Fibroblast of the aortic adventitia (primary cell): ENCODE data around the gene NOB1. TPM values are rescaled to one million over a fixed set of nuclear protein-coding genes. Genes with fewer than 3 reads are reported as not detected.

Experiments
- DNase-seq: peaks from one replicate; pipeline ENCODE4 v3.0.0-alpha.2; 2010; ENCODE audit warnings: low read depth
- H3K4me3 ChIP-seq: 2 replicates; pipeline ENCODE4 v1.5.1; 2011; ENCODE audit warnings: low read depth, mild to moderate bottlenecking, control low read depth, low read length, moderate library complexity
- CTCF ChIP-seq: IDR thresholded peaks from 2 replicates; pipeline ENCODE4 v1.5.1; 2011; ENCODE audit warnings: mild to moderate bottlenecking, low read length, control low read depth, inconsistent platforms; ENCODE audit not compliant: insufficient read depth
- total RNA-seq: library from RNA; depleted of rRNA; stranded (reverse); fragments of >200 nt; gene quantifications from 2 replicates; pipeline ENCODE4 v1.2.3, GENCODE V29; 2012; ENCODE audit warnings: low replicate concordance

The NOB1 gene
- total RNA-seq, 1 donor, result 35.8 TPM

GRCh38 chr16:69773260-69773947, 18.7 kb upstream of the NOB1 start:
- no peak for DNase-seq
- no peak overlapping the region for H3K4me3 ChIP-seq
- no peak for TF ChIP-seq CTCF

- no peak for DNase-seq
- TF ChIP-seq CTCF, result no peak
- H3K4me3 ChIP-seq, result no peak overlapping the region
Observed at GRCh38 chr16:69771651-69771967, 16.9 kb upstream of the NOB1 start.

GRCh38 chr16:69769404-69769803, 14.7 kb upstream of the NOB1 start:
- TF ChIP-seq CTCF, result no peak
- no peak for DNase-seq
- no peak overlapping the region for H3K4me3 ChIP-seq

GRCh38 chr16:69768666-69769065, 13.9 kb upstream of the NOB1 start:
- DNase-seq, result no peak
- no peak for TF ChIP-seq CTCF
- H3K4me3 ChIP-seq, result no peak overlapping the region

GRCh38 chr16:69767459-69768229, 12.9 kb upstream of the NOB1 start:
- H3K4me3 ChIP-seq, result no peak overlapping the region
- no peak for TF ChIP-seq CTCF
- DNase-seq, result no peak

GRCh38 chr16:69763599-69763942, 8.8 kb upstream of the NOB1 start:
- DNase-seq, result peak; percentile 30
- peak overlapping the region; percentile 98 for H3K4me3 ChIP-seq
- no peak for TF ChIP-seq CTCF
